Measurements from ENCODE around the gene SSC5D. TPM values are rescaled to one million over a fixed set of nuclear protein-coding genes. Genes with fewer than 3 reads are reported as not detected.

SSC5D gene
- total and polyA plus RNA-seq, 10 donors, result 0.61 to 30.6 (median 16.2) TPM

DNA sequence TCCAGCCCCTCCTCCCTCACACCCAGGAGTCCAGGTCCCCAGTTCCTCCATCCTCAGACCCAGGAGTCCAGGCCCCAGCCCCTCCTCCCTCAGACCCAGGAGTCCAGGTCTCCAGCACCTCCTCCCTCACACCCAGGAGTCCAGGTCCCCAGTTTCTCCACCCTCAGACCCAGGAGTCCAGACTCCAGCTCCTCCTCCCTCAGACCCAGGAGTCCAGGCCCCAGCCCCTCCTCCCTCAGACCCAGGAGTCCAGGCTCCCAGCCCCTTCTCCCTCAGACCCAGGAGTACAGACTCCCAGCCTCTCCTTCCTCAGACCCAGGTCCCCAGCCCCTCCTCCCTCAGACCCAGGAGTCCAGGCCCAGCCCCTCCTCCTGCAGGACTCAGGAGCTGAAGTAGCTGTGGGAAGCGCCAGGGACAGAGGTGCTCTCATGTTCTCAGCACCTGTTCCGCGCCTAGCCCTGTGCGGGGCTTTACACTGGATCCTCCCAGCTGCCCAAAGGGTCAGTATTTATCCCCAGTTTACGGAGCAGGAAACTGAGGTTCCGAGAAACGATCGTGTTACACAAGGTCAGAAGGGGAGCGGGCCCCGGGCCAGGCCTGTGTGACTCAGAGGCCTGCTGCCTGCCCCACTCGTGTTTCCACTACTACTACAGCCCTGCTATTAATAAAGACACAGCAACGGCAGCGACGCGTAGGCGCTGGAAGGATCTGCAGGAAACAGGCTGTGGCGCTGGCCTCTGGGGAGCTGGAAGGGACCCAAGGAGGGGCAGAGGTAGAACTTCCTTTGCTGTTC, 58.8 kb downstream of the SSC5D start:
- Histone ChIP-seq H3K4me1 (peaks cover 0 to 7% (median 0%) of the 10 kb centered on the region in 6 donors), H3K27ac (peak overlapping the region in 1 of 8 donors; percentile 13), H3K9me3 (no peaks in the 10 kb centered on the region), H3K27me3 (replicated peaks in 1 of 7) (peaks cover 0 to 76% (median 9%) of the 10 kb centered on the region in 7 donors), H3K36me3 (no peaks in the 10 kb centered on the region), H3K4me3 (no peak overlapping the region)
- intact Hi-C loops (cut with DNase I; ENCODE audit: low total_unique reads), result no loop called here
- WGBS, 5 donors, result 14 to 19% (median 18%) methylated on average over 13 to 17 of the region's 17 CpGs
- no peak for TF ChIP-seq CTCF (IDR thresholded peaks at IDR 0.05 in 8 of 11, conservative IDR thresholded peaks at IDR 0.05 in 3 of 11)
- DNase-seq, result no peak

DNA sequence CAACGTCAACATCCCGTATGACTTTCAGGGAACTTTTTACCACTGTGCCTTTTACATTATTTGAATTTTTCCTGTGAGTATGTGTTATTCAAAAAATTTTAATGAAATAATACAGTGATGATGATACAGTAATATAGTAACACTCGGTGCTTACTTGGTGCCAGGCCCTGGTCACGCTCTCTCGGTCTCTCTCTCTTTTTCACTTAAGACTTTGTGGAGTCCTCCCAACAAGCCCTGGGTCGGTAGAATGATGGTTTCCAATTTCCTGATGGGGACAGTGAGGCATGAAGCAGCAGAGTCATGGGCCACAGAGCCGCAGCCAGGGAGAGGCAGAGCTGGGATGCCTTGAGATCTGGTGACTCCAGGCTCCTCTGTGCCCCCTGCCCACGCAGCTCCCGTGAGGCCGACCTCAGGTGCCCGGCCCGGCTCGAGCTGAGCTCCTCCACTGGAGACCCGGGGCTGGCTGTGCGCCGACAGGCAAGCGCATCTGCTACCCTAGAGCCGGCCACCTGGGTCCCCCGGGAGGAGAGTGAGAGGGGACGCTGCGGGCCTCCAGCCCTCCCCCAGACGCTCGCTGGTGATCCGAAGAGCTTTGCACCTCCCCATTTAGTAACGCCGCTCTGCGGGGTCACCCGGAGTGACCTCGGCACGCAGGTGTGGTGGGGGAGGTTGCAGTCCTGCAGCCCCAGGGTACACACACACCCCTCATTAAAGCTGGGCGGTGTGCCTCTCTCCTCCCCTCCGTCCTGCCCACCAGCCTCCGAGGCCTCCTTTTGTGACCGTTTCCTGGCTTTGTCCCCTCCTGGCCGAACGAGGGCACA, 61.5 kb downstream of the SSC5D start:
- no peak for TF ChIP-seq CTCF (IDR thresholded peaks at IDR 0.05 in 8 of 11, conservative IDR thresholded peaks at IDR 0.05 in 3 of 11)
- TF ChIP-seq POLR2A (IDR thresholded peaks at IDR 0.05), result no peak
- no peak for TF ChIP-seq POLR2AphosphoS5 (IDR thresholded peaks at IDR 0.05)
- no peak for DNase-seq
- Histone ChIP-seq H3K27ac (no peak overlapping the region), H3K4me3 (no peak overlapping the region), H3K36me3 (no peaks in the 10 kb centered on the region), H3K27me3 (replicated peaks in 1 of 7) (peaks cover 0 to 78% (median 9%) of the 10 kb centered on the region in 7 donors), H3K4me1 (peaks cover 0 to 7% (median 0%) of the 10 kb centered on the region in 6 donors), H3K9me3 (no peaks in the 10 kb centered on the region)
- intact Hi-C loops (cut with DNase I; ENCODE audit: low total_unique reads), result no loop called here
- WGBS, 5 donors, result 39 to 62% (median 52%) methylated on average over 17 to 36 of the region's 36 CpGs

GRCh38 chr19:55550321-55550650, 62.0 kb downstream of the SSC5D start:
- Histone ChIP-seq H3K27ac (no peak overlapping the region), H3K36me3 (no peaks in the 10 kb centered on the region), H3K4me1 (peaks cover 0 to 7% (median 0%) of the 10 kb centered on the region in 6 donors), H3K9me3 (no peaks in the 10 kb centered on the region), H3K4me3 (no peak overlapping the region), H3K27me3 (replicated peaks in 1 of 7) (peaks cover 0 to 72% (median 9%) of the 10 kb centered on the region in 7 donors)
- no peak for DNase-seq
- WGBS, 5 donors, result 68 to 83% (median 74%) methylated on average over 7 of the region's 7 CpGs
- TF ChIP-seq POLR2A (IDR thresholded peaks at IDR 0.05), result no peak
- no peak for TF ChIP-seq CTCF (IDR thresholded peaks at IDR 0.05 in 8 of 11, conservative IDR thresholded peaks at IDR 0.05 in 3 of 11)
- TF ChIP-seq POLR2AphosphoS5 (IDR thresholded peaks at IDR 0.05), result no peak
- intact Hi-C loops (cut with DNase I; ENCODE audit: low total_unique reads), result no loop called here

DNA sequence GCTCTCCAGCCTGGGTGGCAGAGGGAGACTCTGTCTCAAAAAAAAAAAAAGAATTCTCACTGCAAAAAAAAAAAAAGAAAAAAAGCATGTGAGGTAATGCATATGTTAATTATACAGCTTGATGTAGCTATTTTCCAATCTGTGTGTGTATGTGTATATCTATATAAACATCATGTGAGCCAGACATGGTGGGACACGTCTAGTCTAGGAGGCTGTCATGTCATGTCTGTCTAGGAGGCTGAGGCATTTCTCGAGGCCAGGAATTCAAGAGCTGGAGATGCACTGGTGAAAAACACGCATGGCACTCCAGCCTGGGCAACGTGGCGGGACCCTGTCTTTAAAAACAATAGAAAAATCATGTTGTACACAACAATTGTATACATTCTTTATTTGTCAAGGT, 64.0 kb downstream of the SSC5D start:
- H3K9me3 ChIP-seq, result no peaks in the 10 kb centered on the region
- H3K27me3 ChIP-seq (replicated peaks in 1 of 7), result peaks cover 0 to 53% (median 7%) of the 10 kb centered on the region in 7 donors
- no peak for TF ChIP-seq POLR2AphosphoS5 (IDR thresholded peaks at IDR 0.05)
- TF ChIP-seq POLR2A (IDR thresholded peaks at IDR 0.05), result no peak
- no peak for TF ChIP-seq CTCF (IDR thresholded peaks at IDR 0.05 in 8 of 11, conservative IDR thresholded peaks at IDR 0.05 in 3 of 11)
- intact Hi-C loops (cut with DNase I; ENCODE audit: low total_unique reads), result no loop called here
- no peak overlapping the region for H3K27ac ChIP-seq
- WGBS, 5 donors, result 77 to 90% (median 81%) methylated on average over 5 of the region's 5 CpGs
- H3K36me3 ChIP-seq, result no peaks in the 10 kb centered on the region
- DNase-seq, result no peak
- no peak overlapping the region for H3K4me3 ChIP-seq
- H3K4me1 ChIP-seq, result peaks cover 0 to 4% (median 0%) of the 10 kb centered on the region in 6 donors

Measured in spleen (tissue), 11 donors.